Kidney (tissue), 14 donors: Measurements from ENCODE around the gene SDK1. TPM values are rescaled to one million over a fixed set of nuclear protein-coding genes. Genes with fewer than 3 reads are reported as not detected.

Experiments
- DNase-seq, 5 donors: peaks; one replicate each; pipeline ENCODE4 v3.0.0-alpha.2; 2013 to 2020
- FAIRE-seq: peaks from 2 replicates; lab custom pipeline; 2012; peaks lifted over from hg19 to GRCh38; lab: Jason Lieb, UNC
- H3K27ac ChIP-seq, 2 donors: one replicate each; pipeline ENCODE4 v1.7.0; 2013; ENCODE audit warnings: low read depth in 2 of 2, low read length in 2 of 2, inconsistent platforms in 1 of 2
- H3K27me3 ChIP-seq: one replicate; pipeline ENCODE4 v1.7.1; 2013; ENCODE audit warnings: low read length, inconsistent platforms; ENCODE audit not compliant: control insufficient read depth, insufficient read depth
- H3K36me3 ChIP-seq, 3 donors: one replicate each; pipeline versions ENCODE4 v1.7.0 to v1.7.1; 2013; ENCODE audit warnings: low read length in 3 of 3, control low read depth in 1 of 3, inconsistent platforms in 1 of 3; ENCODE audit not compliant: insufficient read depth in 3 of 3, control insufficient read depth in 2 of 3
- H3K4me1 ChIP-seq, 3 donors: one replicate each; pipeline versions ENCODE4 v1.7.0 to v1.7.1; 2013; ENCODE audit warnings: low read length in 3 of 3, inconsistent platforms in 1 of 3, low read depth in 1 of 3; ENCODE audit not compliant: control insufficient read depth in 2 of 3, insufficient read depth in 2 of 3
- H3K4me3 ChIP-seq, 3 donors: one replicate each; pipeline versions ENCODE4 v1.7.0 to v1.8.1; 2013; ENCODE audit warnings: low read length in 3 of 3, control low read depth in 1 of 3, inconsistent platforms in 1 of 3
- H3K9ac ChIP-seq, 3 donors: one replicate each; pipeline versions ENCODE4 v1.7.0 to v1.7.1; 2013; ENCODE audit warnings: low read length in 3 of 3, control low read depth in 1 of 3, inconsistent platforms in 1 of 3
- H3K9me3 ChIP-seq, 3 donors: one replicate each; pipeline versions ENCODE4 v1.7.0 to v1.7.1; 2013; ENCODE audit warnings: low read length in 3 of 3, control low read depth in 1 of 3, inconsistent platforms in 1 of 3; ENCODE audit not compliant: control insufficient read depth in 2 of 3, insufficient read depth in 1 of 3
- CTCF ChIP-seq: IDR thresholded peaks from 3 replicates; pipeline ENCODE4 v1.5.1; 2012; ENCODE audit warnings: mild to moderate bottlenecking, moderate library complexity, borderline replicate concordance; ENCODE audit not compliant: insufficient read depth; ENCODE audit errors: extremely low read depth
- intact Hi-C: fragments of 100-400 bp; cut with DNase I; formaldehyde crosslinking; loops from one replicate; pipeline ENCODE4 v1.11.1; 2022
- polyA plus RNA-seq: library from polyadenylated mRNA; stranded (reverse); fragments of 350-450 nt; fragmentation: Illumina TruSeq; extraction: RNeasy Lipid Tissue Mini Kit (QIAGEN cat#74804); gene quantifications from one replicate; pipeline ENCODE4 v1.2.3, GENCODE V29; 2014; ENCODE audit warnings: low read depth, low replicate concordance; ENCODE audit not compliant: insufficient read depth
- total RNA-seq: library from RNA; stranded (reverse); fragmentation: NEBNext Ultra II Directional; extraction: Animal tissue kit (Norgen Biotek cat#: 25700); gene quantifications from one replicate; pipeline ENCODE4 v1.2.1, GENCODE V29; 2021
- donor health status: control.
- donor health status: control.
- donor health status: control.
- donor health status: control.
- donor health status: control.
- donor health status: DM: yes; HTN: yes; CAD: no.
- donor health status: Normal renal cell carcinoma (clear cell type).

The SDK1 gene
- total and polyA plus RNA-seq, 2 donors from 2014 or later = 2.0 to 38.3 TPM

GRCh38 chr7:4164556-4164955 lies 863.5 kb downstream of the SDK1 start:
- no peak for FAIRE-seq
- intact Hi-C loops = no loop called here
- H3K36me3 ChIP-seq = no peaks in the 10 kb centered on the region
- no peak overlapping the region for H3K4me3 ChIP-seq
- no peaks in the 10 kb centered on the region for H3K9me3 ChIP-seq
- H3K4me1 ChIP-seq = no peaks in the 10 kb centered on the region
- no peak overlapping the region for H3K27ac ChIP-seq
- no peak overlapping the region for H3K9ac ChIP-seq
- DNase-seq = no peak
- TF ChIP-seq CTCF = no peak
- H3K27me3 ChIP-seq = no peaks in the 10 kb centered on the region

- no peak for TF ChIP-seq CTCF
Measured at GRCh38 chr7:4166340-4166739, 865.3 kb downstream of the SDK1 start.

GRCh38 chr7:4166807-4167206 lies 865.8 kb downstream of the SDK1 start:
- no peaks in the 10 kb centered on the region for H3K4me1 ChIP-seq
- intact Hi-C loops = no loop called here
- H3K4me3 ChIP-seq = no peak overlapping the region
- no peak for FAIRE-seq
- no peak for TF ChIP-seq CTCF
- no peak for DNase-seq
- no peaks in the 10 kb centered on the region for H3K9me3 ChIP-seq
- H3K27ac ChIP-seq = no peak overlapping the region
- H3K27me3 ChIP-seq = no peaks in the 10 kb centered on the region
- no peaks in the 10 kb centered on the region for H3K36me3 ChIP-seq
- H3K9ac ChIP-seq = no peak overlapping the region

More at GRCh38 chr7:4166340-4166739, 865.3 kb downstream of the SDK1 start:
- DNase-seq (no peak), FAIRE-seq (no peak)
- no peaks in the 10 kb centered on the region for H3K27me3 ChIP-seq
- no peaks in the 10 kb centered on the region for H3K36me3 ChIP-seq
- intact Hi-C loops = no loop called here
- no peak overlapping the region for H3K4me3 ChIP-seq
- H3K4me1 ChIP-seq = no peaks in the 10 kb centered on the region
- H3K27ac ChIP-seq = no peak overlapping the region
- no peaks in the 10 kb centered on the region for H3K9me3 ChIP-seq
- no peak overlapping the region for H3K9ac ChIP-seq

GRCh38 chr7:4167385-4167910 lies 866.4 kb downstream of the SDK1 start:
- Histone ChIP-seq H3K36me3 (no peaks in the 10 kb centered on the region), H3K4me1 (no peaks in the 10 kb centered on the region), H3K9me3 (no peaks in the 10 kb centered on the region), H3K9ac (no peak overlapping the region), H3K27ac (no peak overlapping the region), H3K4me3 (no peak overlapping the region), H3K27me3 (no peaks in the 10 kb centered on the region)
- intact Hi-C loops = no loop called here
- no peak for FAIRE-seq
- DNase-seq = no peak
- TF ChIP-seq CTCF = no peak
